Astrocyte (in vitro differentiated cells and primary cell): ENCODE data around the gene UNG. TPM values are rescaled to one million over a fixed set of nuclear protein-coding genes. Genes with fewer than 3 reads are reported as not detected.

Experiments used
- DNase-seq: peaks from one replicate; pipeline ENCODE4 v3.0.0-alpha.2; 2010; ENCODE audit warnings: low read depth
- FAIRE-seq: peaks from 2 replicates; lab custom pipeline; 2011; peaks lifted over from hg19 to GRCh38; lab: Jason Lieb, UNC
- H2AFZ ChIP-seq: 2 replicates; pipeline ENCODE4 v1.6.0; 2012; ENCODE audit warnings: low read depth, low read length, inconsistent platforms
- H3K27ac ChIP-seq: 2 replicates; pipeline ENCODE4 v1.5.1; 2011; ENCODE audit warnings: low read depth, low read length, inconsistent platforms
- H3K27me3 ChIP-seq: 2 replicates; pipeline ENCODE4 v1.6.0; 2011; ENCODE audit warnings: low read length, inconsistent platforms; ENCODE audit not compliant: insufficient read depth
- H3K36me3 ChIP-seq: 2 replicates; pipeline ENCODE4 v1.5.1; 2011; ENCODE audit warnings: low read length, inconsistent platforms; ENCODE audit not compliant: insufficient read depth
- H3K4me1 ChIP-seq: 2 replicates; pipeline ENCODE4 v1.5.1; 2011; ENCODE audit warnings: low read length, inconsistent platforms; ENCODE audit not compliant: insufficient read depth
- H3K4me2 ChIP-seq: 2 replicates; pipeline ENCODE4 v1.6.0; 2012; ENCODE audit warnings: low read length, inconsistent platforms
- H3K4me3 ChIP-seq: 2 replicates; pipeline ENCODE4 v1.5.1; 2011; ENCODE audit warnings: low read depth, mild to moderate bottlenecking, low read length, inconsistent platforms; ENCODE audit not compliant: insufficient read depth
- H3K79me2 ChIP-seq: 2 replicates; pipeline ENCODE4 v1.6.0; 2012; ENCODE audit warnings: mild to moderate bottlenecking, low read length, inconsistent platforms; ENCODE audit not compliant: insufficient read depth
- H3K9ac ChIP-seq: 2 replicates; pipeline ENCODE4 v1.6.0; 2012; ENCODE audit warnings: mild to moderate bottlenecking, low read length, inconsistent platforms
- H3K9me3 ChIP-seq: 2 replicates; pipeline ENCODE4 v1.5.1; 2012; ENCODE audit warnings: low read depth, mild to moderate bottlenecking, low read length, inconsistent platforms; ENCODE audit not compliant: insufficient read depth
- H4K20me1 ChIP-seq: 2 replicates; pipeline ENCODE4 v1.6.0; 2012; ENCODE audit warnings: low read length, inconsistent platforms; ENCODE audit not compliant: insufficient read depth
- H3K27ac Mint-ChIP-seq: one replicate; pipeline ENCODE4 v1.8.0; 2021; ENCODE audit warnings: mild to moderate bottlenecking, mixed read lengths; ENCODE audit not compliant: unreplicated experiment
- H3K27me3 Mint-ChIP-seq: one replicate; pipeline ENCODE4 v1.8.0; 2021; ENCODE audit warnings: low read depth, mixed read lengths; ENCODE audit not compliant: unreplicated experiment
- H3K36me3 Mint-ChIP-seq: one replicate; pipeline ENCODE4 v1.8.0; 2021; ENCODE audit warnings: low read depth, mixed read lengths; ENCODE audit not compliant: unreplicated experiment
- H3K4me1 Mint-ChIP-seq: one replicate; pipeline ENCODE4 v1.8.0; 2021; ENCODE audit warnings: low read depth, mixed read lengths; ENCODE audit not compliant: unreplicated experiment
- H3K4me3 Mint-ChIP-seq: one replicate; pipeline ENCODE4 v1.8.0; 2021; ENCODE audit warnings: mild to moderate bottlenecking, moderate library complexity, mixed read lengths; ENCODE audit not compliant: unreplicated experiment
- H3K9me3 Mint-ChIP-seq: one replicate; pipeline ENCODE4 v1.8.0; 2021; ENCODE audit warnings: mild to moderate bottlenecking, mixed read lengths; ENCODE audit not compliant: unreplicated experiment
- EZH2 ChIP-seq: IDR thresholded peaks from 2 replicates; pipeline ENCODE4 v1.6.1; 2012; ENCODE audit warnings: mild to moderate bottlenecking, low read length, inconsistent platforms; ENCODE audit not compliant: insufficient read depth
- total RNA-seq: library from RNA; stranded (reverse); gene quantifications from 2 replicates; pipeline ENCODE4 v1.2.1, GENCODE V29; 2021
- TF ChIP-seq, protein P1 (sequence below): IDR thresholded peaks from 2 replicates; pipeline ENCODE4 v1.5.1; 2011; ENCODE audit warnings: low read depth, mild to moderate bottlenecking, inconsistent platforms, low read length, moderate library complexity; ENCODE audit not compliant: insufficient read depth

UNG gene
- total RNA-seq, 1 donor from 2014 or later, result 21.9 TPM

DNA sequence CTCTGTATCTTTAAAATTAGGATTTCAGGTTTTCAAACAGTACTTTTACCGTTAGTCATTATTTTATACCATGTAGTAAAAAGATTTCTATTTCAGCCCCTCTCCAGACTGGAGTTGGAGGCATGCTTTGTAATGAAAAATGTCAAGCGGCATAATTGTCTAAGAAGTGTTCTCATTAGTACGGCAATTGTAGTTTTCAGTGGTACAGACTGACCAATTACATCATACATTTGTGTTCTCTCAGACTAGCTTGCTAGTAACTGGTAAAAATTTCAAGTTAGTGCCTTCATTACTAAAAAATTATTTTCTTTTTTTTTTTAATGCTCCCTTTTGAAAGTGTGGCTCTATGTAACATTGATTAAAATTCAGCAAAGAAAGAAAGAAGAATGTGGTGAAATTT, 40.5 kb upstream of the UNG start:
- Mint-ChIP-seq H3K27me3 (no peaks in the 10 kb centered on the region), H3K27ac (no peak overlapping the region), H3K36me3 (no peaks in the 10 kb centered on the region), H3K4me1 (no peaks in the 10 kb centered on the region), H3K4me3 (no peak overlapping the region), H3K9me3 (no peaks in the 10 kb centered on the region)
- Histone ChIP-seq H3K4me2 (no peak overlapping the region), H3K4me3 (no peak overlapping the region), H3K9me3 (no peaks in the 10 kb centered on the region), H3K27me3 (no peaks in the 10 kb centered on the region), H4K20me1 (no peaks in the 10 kb centered on the region), H3K27ac (no peak overlapping the region), H2AFZ (no peak overlapping the region), H3K79me2 (peaks cover 18% of the 10 kb centered on the region), H3K36me3 (peaks cover 12% of the 10 kb centered on the region), H3K4me1 (peaks cover 4% of the 10 kb centered on the region), H3K9ac (no peak overlapping the region)
- no peak for FAIRE-seq
- no peak for DNase-seq
- TF ChIP-seq, protein P1, sequence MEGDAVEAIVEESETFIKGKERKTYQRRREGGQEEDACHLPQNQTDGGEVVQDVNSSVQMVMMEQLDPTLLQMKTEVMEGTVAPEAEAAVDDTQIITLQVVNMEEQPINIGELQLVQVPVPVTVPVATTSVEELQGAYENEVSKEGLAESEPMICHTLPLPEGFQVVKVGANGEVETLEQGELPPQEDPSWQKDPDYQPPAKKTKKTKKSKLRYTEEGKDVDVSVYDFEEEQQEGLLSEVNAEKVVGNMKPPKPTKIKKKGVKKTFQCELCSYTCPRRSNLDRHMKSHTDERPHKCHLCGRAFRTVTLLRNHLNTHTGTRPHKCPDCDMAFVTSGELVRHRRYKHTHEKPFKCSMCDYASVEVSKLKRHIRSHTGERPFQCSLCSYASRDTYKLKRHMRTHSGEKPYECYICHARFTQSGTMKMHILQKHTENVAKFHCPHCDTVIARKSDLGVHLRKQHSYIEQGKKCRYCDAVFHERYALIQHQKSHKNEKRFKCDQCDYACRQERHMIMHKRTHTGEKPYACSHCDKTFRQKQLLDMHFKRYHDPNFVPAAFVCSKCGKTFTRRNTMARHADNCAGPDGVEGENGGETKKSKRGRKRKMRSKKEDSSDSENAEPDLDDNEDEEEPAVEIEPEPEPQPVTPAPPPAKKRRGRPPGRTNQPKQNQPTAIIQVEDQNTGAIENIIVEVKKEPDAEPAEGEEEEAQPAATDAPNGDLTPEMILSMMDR, result no peak
- no peak for TF ChIP-seq EZH2

DNA sequence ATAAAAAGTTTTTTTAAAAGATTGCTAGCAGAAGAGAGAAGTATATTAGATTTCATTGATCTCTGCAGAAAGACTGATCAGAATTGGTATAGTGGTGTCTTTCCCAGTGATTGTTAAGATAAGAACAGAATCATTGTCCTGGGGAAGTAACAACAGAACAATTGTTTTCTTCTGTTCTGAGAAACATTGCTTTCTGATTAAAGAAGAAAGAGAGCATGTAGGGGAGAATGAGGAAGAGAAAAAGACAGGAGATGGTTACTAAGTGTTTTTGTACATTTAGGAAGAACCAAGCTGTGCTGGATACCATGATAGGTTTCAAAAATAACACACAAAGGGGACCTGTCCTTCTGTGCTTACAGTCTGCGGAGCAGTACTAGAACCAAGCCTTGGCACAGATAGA, 40.0 kb upstream of the UNG start:
- Histone ChIP-seq H3K79me2 (peaks cover 18% of the 10 kb centered on the region), H3K27me3 (no peaks in the 10 kb centered on the region), H3K4me3 (no peak overlapping the region), H4K20me1 (no peaks in the 10 kb centered on the region), H3K4me1 (peaks cover 4% of the 10 kb centered on the region), H3K36me3 (peaks cover 12% of the 10 kb centered on the region), H3K4me2 (no peak overlapping the region), H2AFZ (no peak overlapping the region), H3K9ac (no peak overlapping the region), H3K9me3 (no peaks in the 10 kb centered on the region), H3K27ac (no peak overlapping the region)
- DNase-seq (no peak), FAIRE-seq (no peak)
- no peaks in the 10 kb centered on the region for H3K9me3 Mint-ChIP-seq
- no peak overlapping the region for H3K4me3 Mint-ChIP-seq
- no peaks in the 10 kb centered on the region for H3K4me1 Mint-ChIP-seq
- no peak overlapping the region for H3K27ac Mint-ChIP-seq
- no peaks in the 10 kb centered on the region for H3K36me3 Mint-ChIP-seq
- TF ChIP-seq, protein P1, result no peak
- TF ChIP-seq EZH2, result no peak
- no peaks in the 10 kb centered on the region for H3K27me3 Mint-ChIP-seq

DNA sequence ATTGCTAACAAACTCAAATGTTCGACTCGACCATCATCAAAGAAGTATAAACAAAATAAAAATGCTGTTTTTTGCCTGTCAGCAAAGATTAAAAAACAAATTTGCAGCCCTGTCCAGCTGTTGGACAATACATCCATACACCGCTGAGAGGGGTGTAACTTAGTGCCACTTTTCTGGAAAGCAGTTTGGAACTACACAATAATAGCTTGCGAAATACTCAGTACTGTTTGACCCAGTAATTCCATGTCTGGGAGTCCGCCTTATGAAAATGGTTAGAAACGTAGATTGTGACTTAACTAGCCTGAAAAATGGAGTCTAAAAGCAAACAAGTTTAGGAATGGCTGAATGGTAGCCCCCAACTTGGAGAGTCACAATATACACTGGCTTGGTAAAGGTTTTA, 38.6 kb upstream of the UNG start:
- Mint-ChIP-seq H3K36me3 (peaks cover 4% of the 10 kb centered on the region), H3K4me3 (no peak overlapping the region), H3K9me3 (peaks cover 4% of the 10 kb centered on the region), H3K27ac (no peak overlapping the region), H3K27me3 (no peaks in the 10 kb centered on the region), H3K4me1 (no peaks in the 10 kb centered on the region)
- Histone ChIP-seq H2AFZ (no peak overlapping the region), H3K9me3 (no peaks in the 10 kb centered on the region), H3K4me2 (no peak overlapping the region), H4K20me1 (no peaks in the 10 kb centered on the region), H3K4me1 (no peaks in the 10 kb centered on the region), H3K27me3 (no peaks in the 10 kb centered on the region), H3K9ac (no peak overlapping the region), H3K79me2 (peaks cover 6% of the 10 kb centered on the region), H3K4me3 (no peak overlapping the region), H3K27ac (no peak overlapping the region), H3K36me3 (peaks cover 12% of the 10 kb centered on the region)
- no peak for DNase-seq
- TF ChIP-seq, protein P1, result no peak
- no peak for TF ChIP-seq EZH2
- FAIRE-seq, result no peak
